ENCODE data around the gene FAM53A. TPM values are rescaled to one million over a fixed set of nuclear protein-coding genes. Genes with fewer than 3 reads are reported as not detected.

Gene FAM53A
- total and polyA plus RNA-seq, 2 of the 13 experiments (the other 11 are each of a cell fraction or from before 2014, with no cell fraction given) = 0.48 to 1.1 TPM

DNA sequence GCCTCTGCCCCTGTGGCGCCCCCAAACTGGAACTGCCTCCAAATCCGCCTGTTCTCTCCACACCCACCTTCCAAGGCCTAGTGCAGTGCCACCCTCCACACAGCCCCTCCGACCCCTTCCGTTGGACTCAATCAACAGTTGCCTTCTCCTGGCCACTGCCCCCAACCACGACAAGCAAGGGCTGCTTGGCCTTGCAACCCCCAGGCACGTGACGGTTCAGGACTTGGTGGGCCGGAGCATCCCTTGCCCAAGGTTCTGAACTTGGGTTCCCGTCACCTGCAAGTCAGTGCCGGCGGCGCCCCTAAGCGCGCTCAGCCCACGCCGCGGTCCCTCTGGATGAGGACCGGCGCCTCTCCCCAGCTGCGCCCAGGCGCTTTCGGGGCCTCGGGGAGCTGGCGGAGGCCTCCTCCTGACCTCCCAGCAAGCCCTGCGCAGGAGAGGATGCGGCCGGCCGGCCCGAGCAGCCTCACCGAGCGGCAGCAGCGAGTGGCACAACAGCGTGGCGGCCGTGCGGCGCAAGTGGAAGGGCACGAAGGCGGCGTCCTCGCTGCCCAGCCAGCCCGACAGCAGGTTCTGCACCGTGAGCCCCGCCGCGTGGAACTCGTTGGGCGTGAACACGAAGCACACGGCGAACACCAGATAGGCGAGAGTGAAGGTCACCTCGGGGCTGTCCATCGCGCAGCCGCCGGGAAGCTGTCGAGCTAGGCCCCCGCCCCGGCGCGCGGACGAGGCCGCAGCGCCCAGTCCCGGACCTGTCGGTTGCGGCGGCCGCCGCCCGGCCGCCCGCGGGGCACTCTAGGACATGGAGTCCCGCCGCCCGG, 36.3 kb upstream of the FAM53A start (continued):
- no peak for TF ChIP-seq ZNF792 (CRISPR knock-in tag; IDR thresholded peaks at IDR 0.05)
- TF ChIP-seq, protein P1, sequence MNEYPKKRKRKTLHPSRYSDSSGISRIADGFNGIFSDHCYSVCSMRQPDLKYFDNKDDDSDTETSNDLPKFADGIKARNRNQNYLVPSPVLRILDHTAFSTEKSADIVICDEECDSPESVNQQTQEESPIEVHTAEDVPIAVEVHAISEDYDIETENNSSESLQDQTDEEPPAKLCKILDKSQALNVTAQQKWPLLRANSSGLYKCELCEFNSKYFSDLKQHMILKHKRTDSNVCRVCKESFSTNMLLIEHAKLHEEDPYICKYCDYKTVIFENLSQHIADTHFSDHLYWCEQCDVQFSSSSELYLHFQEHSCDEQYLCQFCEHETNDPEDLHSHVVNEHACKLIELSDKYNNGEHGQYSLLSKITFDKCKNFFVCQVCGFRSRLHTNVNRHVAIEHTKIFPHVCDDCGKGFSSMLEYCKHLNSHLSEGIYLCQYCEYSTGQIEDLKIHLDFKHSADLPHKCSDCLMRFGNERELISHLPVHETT (CRISPR knock-in tag; conservative IDR thresholded peaks at IDR 0.05) = no peak
- peak; percentile 68; the same call in 1 of the 2 replicates for TF ChIP-seq HIVEP1 (CRISPR knock-in tag; IDR thresholded peaks at IDR 0.05)
- TF ChIP-seq PITX1 (CRISPR knock-in tag; IDR thresholded peaks at IDR 0.05) = no peak
- no peak for TF ChIP-seq TCF12 (IDR thresholded peaks at IDR 0.05)
- peak; percentile 84; the same call in 1 of the 2 replicates for TF ChIP-seq TCF12 (CRISPR knock-in tag; IDR thresholded peaks at IDR 0.05)
- TF ChIP-seq MYC (CRISPR knock-in tag; IDR thresholded peaks at IDR 0.05; ENCODE audit: borderline replicate concordance) = 0 out of 2 replicates have a peak, but pooled peaks have one; percentile 47
- TF ChIP-seq ZNF629 (CRISPR knock-in tag; conservative IDR thresholded peaks at IDR 0.05) = no peak
- TF ChIP-seq, protein P2, sequence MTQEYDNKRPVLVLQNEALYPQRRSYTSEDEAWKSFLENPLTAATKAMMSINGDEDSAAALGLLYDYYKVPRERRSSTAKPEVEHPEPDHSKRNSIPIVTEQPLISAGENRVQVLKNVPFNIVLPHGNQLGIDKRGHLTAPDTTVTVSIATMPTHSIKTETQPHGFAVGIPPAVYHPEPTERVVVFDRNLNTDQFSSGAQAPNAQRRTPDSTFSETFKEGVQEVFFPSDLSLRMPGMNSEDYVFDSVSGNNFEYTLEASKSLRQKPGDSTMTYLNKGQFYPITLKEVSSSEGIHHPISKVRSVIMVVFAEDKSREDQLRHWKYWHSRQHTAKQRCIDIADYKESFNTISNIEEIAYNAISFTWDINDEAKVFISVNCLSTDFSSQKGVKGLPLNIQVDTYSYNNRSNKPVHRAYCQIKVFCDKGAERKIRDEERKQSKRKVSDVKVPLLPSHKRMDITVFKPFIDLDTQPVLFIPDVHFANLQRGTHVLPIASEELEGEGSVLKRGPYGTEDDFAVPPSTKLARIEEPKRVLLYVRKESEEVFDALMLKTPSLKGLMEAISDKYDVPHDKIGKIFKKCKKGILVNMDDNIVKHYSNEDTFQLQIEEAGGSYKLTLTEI (CRISPR knock-in tag; conservative IDR thresholded peaks at IDR 0.05) = no peak
- TF ChIP-seq, protein P3, sequence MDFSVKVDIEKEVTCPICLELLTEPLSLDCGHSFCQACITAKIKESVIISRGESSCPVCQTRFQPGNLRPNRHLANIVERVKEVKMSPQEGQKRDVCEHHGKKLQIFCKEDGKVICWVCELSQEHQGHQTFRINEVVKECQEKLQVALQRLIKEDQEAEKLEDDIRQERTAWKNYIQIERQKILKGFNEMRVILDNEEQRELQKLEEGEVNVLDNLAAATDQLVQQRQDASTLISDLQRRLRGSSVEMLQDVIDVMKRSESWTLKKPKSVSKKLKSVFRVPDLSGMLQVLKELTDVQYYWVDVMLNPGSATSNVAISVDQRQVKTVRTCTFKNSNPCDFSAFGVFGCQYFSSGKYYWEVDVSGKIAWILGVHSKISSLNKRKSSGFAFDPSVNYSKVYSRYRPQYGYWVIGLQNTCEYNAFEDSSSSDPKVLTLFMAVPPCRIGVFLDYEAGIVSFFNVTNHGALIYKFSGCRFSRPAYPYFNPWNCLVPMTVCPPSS (IDR thresholded peaks at IDR 0.05) = no peak
- TF ChIP-seq, protein P4, sequence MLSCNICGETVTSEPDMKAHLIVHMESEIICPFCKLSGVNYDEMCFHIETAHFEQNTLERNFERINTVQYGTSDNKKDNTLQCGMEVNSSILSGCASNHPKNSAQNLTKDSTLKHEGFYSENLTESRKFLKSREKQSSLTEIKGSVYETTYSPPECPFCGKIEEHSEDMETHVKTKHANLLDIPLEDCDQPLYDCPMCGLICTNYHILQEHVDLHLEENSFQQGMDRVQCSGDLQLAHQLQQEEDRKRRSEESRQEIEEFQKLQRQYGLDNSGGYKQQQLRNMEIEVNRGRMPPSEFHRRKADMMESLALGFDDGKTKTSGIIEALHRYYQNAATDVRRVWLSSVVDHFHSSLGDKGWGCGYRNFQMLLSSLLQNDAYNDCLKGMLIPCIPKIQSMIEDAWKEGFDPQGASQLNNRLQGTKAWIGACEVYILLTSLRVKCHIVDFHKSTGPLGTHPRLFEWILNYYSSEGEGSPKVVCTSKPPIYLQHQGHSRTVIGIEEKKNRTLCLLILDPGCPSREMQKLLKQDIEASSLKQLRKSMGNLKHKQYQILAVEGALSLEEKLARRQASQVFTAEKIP (CRISPR knock-in tag; IDR thresholded peaks at IDR 0.05; ENCODE audit: borderline replicate concordance) = no peak
- no peak for TF ChIP-seq TRIM24 (CRISPR knock-in tag; IDR thresholded peaks at IDR 0.05)
- no peak for TF ChIP-seq ZNF10 (CRISPR knock-in tag; IDR thresholded peaks at IDR 0.05; ENCODE audit: borderline replicate concordance, low read depth)
- TF ChIP-seq IKZF4 (CRISPR knock-in tag; IDR thresholded peaks at IDR 0.05; ENCODE audit: borderline replicate concordance, low read depth, not compliant biosample characterization) = no peak
- TF ChIP-seq, protein P5, sequence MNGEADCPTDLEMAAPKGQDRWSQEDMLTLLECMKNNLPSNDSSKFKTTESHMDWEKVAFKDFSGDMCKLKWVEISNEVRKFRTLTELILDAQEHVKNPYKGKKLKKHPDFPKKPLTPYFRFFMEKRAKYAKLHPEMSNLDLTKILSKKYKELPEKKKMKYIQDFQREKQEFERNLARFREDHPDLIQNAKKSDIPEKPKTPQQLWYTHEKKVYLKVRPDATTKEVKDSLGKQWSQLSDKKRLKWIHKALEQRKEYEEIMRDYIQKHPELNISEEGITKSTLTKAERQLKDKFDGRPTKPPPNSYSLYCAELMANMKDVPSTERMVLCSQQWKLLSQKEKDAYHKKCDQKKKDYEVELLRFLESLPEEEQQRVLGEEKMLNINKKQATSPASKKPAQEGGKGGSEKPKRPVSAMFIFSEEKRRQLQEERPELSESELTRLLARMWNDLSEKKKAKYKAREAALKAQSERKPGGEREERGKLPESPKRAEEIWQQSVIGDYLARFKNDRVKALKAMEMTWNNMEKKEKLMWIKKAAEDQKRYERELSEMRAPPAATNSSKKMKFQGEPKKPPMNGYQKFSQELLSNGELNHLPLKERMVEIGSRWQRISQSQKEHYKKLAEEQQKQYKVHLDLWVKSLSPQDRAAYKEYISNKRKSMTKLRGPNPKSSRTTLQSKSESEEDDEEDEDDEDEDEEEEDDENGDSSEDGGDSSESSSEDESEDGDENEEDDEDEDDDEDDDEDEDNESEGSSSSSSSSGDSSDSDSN (CRISPR knock-in tag; IDR thresholded peaks at IDR 0.05) = peak; percentile 87
- TF ChIP-seq MAZ (IDR thresholded peaks at IDR 0.05; ENCODE audit: borderline replicate concordance, low read depth, low read length) = no peak
- TF ChIP-seq MAZ (CRISPR knock-in tag; IDR thresholded peaks at IDR 0.05; ENCODE audit: low read depth) = 0 out of 2 replicates have a peak, but pooled peaks have one; percentile 43
- TF ChIP-seq, protein P6, sequence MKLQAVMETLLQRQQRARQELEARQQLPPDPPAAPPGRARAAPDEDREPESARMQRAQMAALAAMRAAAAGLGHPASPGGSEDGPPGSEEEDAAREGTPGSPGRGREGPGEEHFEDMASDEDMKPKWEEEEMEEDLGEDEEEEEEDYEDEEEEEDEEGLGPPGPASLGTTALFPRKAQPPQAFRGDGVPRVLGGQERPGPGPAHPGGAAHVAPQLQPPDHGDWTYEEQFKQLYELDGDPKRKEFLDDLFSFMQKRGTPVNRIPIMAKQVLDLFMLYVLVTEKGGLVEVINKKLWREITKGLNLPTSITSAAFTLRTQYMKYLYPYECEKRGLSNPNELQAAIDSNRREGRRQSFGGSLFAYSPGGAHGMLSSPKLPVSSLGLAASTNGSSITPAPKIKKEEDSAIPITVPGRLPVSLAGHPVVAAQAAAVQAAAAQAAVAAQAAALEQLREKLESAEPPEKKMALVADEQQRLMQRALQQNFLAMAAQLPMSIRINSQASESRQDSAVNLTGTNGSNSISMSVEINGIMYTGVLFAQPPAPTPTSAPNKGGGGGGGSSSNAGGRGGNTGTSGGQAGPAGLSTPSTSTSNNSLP (IDR thresholded peaks at IDR 0.05; ENCODE audit: low read depth, low read length) = no peak

Data from HepG2 (cell line).